HCT116 (cell line): ENCODE data around the gene FBLN7. TPM values are rescaled to one million over a fixed set of nuclear protein-coding genes. Genes with fewer than 3 reads are reported as not detected.

Experiments
- ATAC-seq: fragments of 200-7000 bp; cut with Tn5 transposase; 2 replicates; pipeline ENCODE4 v1.9.1; 2020; ENCODE audit warnings: mild to moderate bottlenecking, moderate library complexity
- BruUV-seq: library from RNA; stranded (reverse); fragments of 400-500 nt; replicated peaks from 2 replicates; lab custom pipeline; 2021; lab: Mats Ljungman, UMichigan
- CTCF ChIA-PET: fragments of 300-600 bp; sonication (Branson Sonifier 250); formaldehyde crosslinking; loops from one replicate; lab custom pipeline; 2021; ENCODE audit warnings: antibody characterized with exemption; lab: Charles Lee
- POLR2A ChIA-PET: fragments of 300-600, 350-600 bp; sonication (Branson Sonifier 250); formaldehyde crosslinking; loops from one replicate; lab custom pipeline; 2021; ENCODE audit warnings: antibody characterized with exemption; lab: Charles Lee
- RAD21 ChIA-PET, 2 experiments: fragments of 300-600 bp; sonication (Branson Sonifier 250); formaldehyde crosslinking; loops; one replicate each; lab custom pipeline; 2023; ENCODE audit warnings: low total read pairs in 2 of 2; ENCODE audit not compliant: uncharacterized antibody in 2 of 2, unreplicated experiment in 2 of 2, low non-redundant PET in 1 of 2; lab: Charles Lee
- DNase-seq: peaks from one replicate; pipeline ENCODE4 v3.0.0-alpha.2; 2010; ENCODE audit warnings: low read depth, low spot score
- H2AFZ ChIP-seq: fragments of 200-600 bp; shearing (Covaris generic), sonication (generic); 2 replicates; pipeline ENCODE4 v1.6.1; 2017; ENCODE audit warnings: low read depth, mixed run types, mixed read lengths, antibody characterized with exemption, low read length; ENCODE audit not compliant: poor library complexity, severe bottlenecking
- H3K27ac ChIP-seq: 2 replicates; pipeline ENCODE4 v1.5.1; 2012; ENCODE audit warnings: low read depth, low read length
- H3K27me3 ChIP-seq: fragments of 200-600 bp; sonication (generic); 2 replicates; pipeline ENCODE4 v1.6.1; 2016; ENCODE audit warnings: mixed run types, low read length, mixed read lengths; ENCODE audit not compliant: insufficient read depth
- H3K36me3 ChIP-seq, 2 experiments: fragments of 200-500 bp in 1 of 2; fragments of 200-600 bp in 1 of 2; sonication (Bioruptor generic) in 1 of 2; sonication (generic) in 1 of 2; 2 replicates each; pipeline versions ENCODE4 v1.5.1 to v1.6.1; 2014 to 2016; ENCODE audit warnings: low read length in 2 of 2, inconsistent platforms in 1 of 2, mixed read lengths in 1 of 2, mixed run types in 1 of 2; ENCODE audit not compliant: insufficient read depth in 2 of 2, control insufficient read depth in 1 of 2
- H3K4me1 ChIP-seq, 2 experiments: fragments of 200-600 bp in 1 of 2; sonication (generic) in 1 of 2; 2 replicates each; pipeline versions ENCODE4 v1.5.1 to v1.6.1; 2012 to 2017; ENCODE audit warnings: low read length in 2 of 2, inconsistent platforms in 1 of 2, mild to moderate bottlenecking in 1 of 2, mixed read lengths in 1 of 2, mixed run types in 1 of 2, moderate library complexity in 1 of 2; ENCODE audit not compliant: insufficient read depth in 2 of 2, control insufficient read depth in 1 of 2
- H3K4me2 ChIP-seq: fragments of 200-600 bp; sonication (generic); 2 replicates; pipeline ENCODE4 v1.6.1; 2017; ENCODE audit warnings: mixed run types, low read length, mixed read lengths
- H3K4me3 ChIP-seq, 2 experiments: fragments of 200-600 bp in 1 of 2; sonication (generic) in 1 of 2; replicated peaks in 1 of 2; 2 replicates each; pipeline ENCODE4 v1.5.1; 2011 to 2016; ENCODE audit warnings: low read length in 2 of 2, control low read depth in 1 of 2, low read depth in 1 of 2, mild to moderate bottlenecking in 1 of 2, mixed read lengths in 1 of 2, mixed run types in 1 of 2
- H3K79me2 ChIP-seq: fragments of 200-600 bp; sonication (generic); 2 replicates; pipeline ENCODE4 v1.6.1; 2017; ENCODE audit warnings: mild to moderate bottlenecking, mixed run types, low read length, moderate library complexity, mixed read lengths; ENCODE audit not compliant: insufficient read depth
- H3K9ac ChIP-seq: fragments of 200-600 bp; sonication (generic); 2 replicates; pipeline ENCODE4 v1.6.1; 2016; ENCODE audit warnings: low read length, mixed read lengths
- H3K9me2 ChIP-seq: fragments of 200-600 bp; sonication (generic), shearing (Covaris generic); 2 replicates; pipeline ENCODE4 v1.6.1; 2017; ENCODE audit warnings: mixed run types, mild to moderate bottlenecking, moderate library complexity; ENCODE audit not compliant: insufficient read depth
- H3K9me3 ChIP-seq, 2 experiments: fragments of 200-500 bp in 1 of 2; fragments of 200-600 bp in 1 of 2; sonication (Bioruptor generic) in 1 of 2; sonication (generic) in 1 of 2; 2 replicates each; pipeline ENCODE4 v1.6.1; 2014 to 2017; ENCODE audit warnings: low read length in 2 of 2, mixed read lengths in 2 of 2, inconsistent platforms in 1 of 2, low read depth in 1 of 2, mild to moderate bottlenecking in 1 of 2, mixed run types in 1 of 2, moderate library complexity in 1 of 2; ENCODE audit not compliant: control insufficient read depth in 1 of 2, insufficient read depth in 1 of 2
- H4K20me1 ChIP-seq: fragments of 200-600 bp; sonication (generic), shearing (Covaris generic); 2 replicates; pipeline ENCODE4 v1.6.1; 2017; ENCODE audit warnings: mixed run types, mild to moderate bottlenecking, moderate library complexity; ENCODE audit not compliant: insufficient read depth
- ATF3 ChIP-seq: IDR thresholded peaks from 2 replicates; pipeline ENCODE4 v1.6.1; 2012
- CBX3 ChIP-seq: IDR thresholded peaks from 2 replicates; pipeline ENCODE4 v1.6.1; 2012; ENCODE audit warnings: low read depth
- EGR1 ChIP-seq: IDR thresholded peaks from 2 replicates; pipeline ENCODE4 v1.6.1; 2012; ENCODE audit warnings: low read depth
- ELF1 ChIP-seq: IDR thresholded peaks from 2 replicates; pipeline ENCODE4 v1.6.1; 2012; ENCODE audit warnings: low read depth, borderline replicate concordance
- EZH2 ChIP-seq: fragments of 200-600 bp; sonication (generic); IDR thresholded peaks from 2 replicates; pipeline ENCODE4 v1.6.1; 2017; ENCODE audit warnings: antibody characterized with exemption, mixed run types
- EZH2phosphoT487 ChIP-seq: fragments of 200-600 bp; IDR thresholded peaks from 2 replicates; pipeline ENCODE4 v1.6.1; 2018; ENCODE audit warnings: antibody characterized with exemption, borderline replicate concordance
- MAX ChIP-seq: IDR thresholded peaks from 2 replicates; pipeline ENCODE4 v1.6.1; 2012
- POLR2A ChIP-seq: IDR thresholded peaks from 2 replicates; pipeline ENCODE4 v1.7.0; 2011; ENCODE audit warnings: borderline replicate concordance; ENCODE audit not compliant: insufficient read depth, insufficient read length; ENCODE audit errors: extremely low read depth
- REST ChIP-seq: IDR thresholded peaks from 2 replicates; pipeline ENCODE4 v1.6.1; 2012; ENCODE audit warnings: low read depth
- SIN3A ChIP-seq: IDR thresholded peaks from 2 replicates; pipeline ENCODE4 v1.6.1; 2012; ENCODE audit warnings: low read depth
- SRF ChIP-seq: IDR thresholded peaks from 2 replicates; pipeline ENCODE4 v1.6.1; 2012; ENCODE audit warnings: low read depth
- TCF7L2 ChIP-seq: IDR thresholded peaks from 2 replicates; pipeline ENCODE4 v1.7.0; 2011; ENCODE audit warnings: borderline replicate concordance, inconsistent platforms; ENCODE audit not compliant: insufficient read depth, insufficient read length; ENCODE audit errors: extremely low read depth
- ZFX ChIP-seq: fragments of 450-650 bp; IDR thresholded peaks from 2 replicates; pipeline ENCODE4 v1.6.1; 2017
- intact Hi-C: fragments of 100-400 bp; cut with micrococcal nuclease; formaldehyde crosslinking; loops from 2 replicates; pipeline ENCODE4 v1.10.0; 2022
- total RNA-seq: library from RNA; stranded (reverse); gene quantifications from one replicate; pipeline ENCODE4 v1.2.1, GENCODE V29; 2021; ENCODE audit not compliant: unreplicated experiment

Gene FBLN7
- total RNA-seq, 1 experiment from 2014 or later, result 0.34 TPM

GRCh38 chr2:112168422-112169124 lies 30.4 kb downstream of the FBLN7 start:
- ChIA-PET RAD21 (no interaction called here), POLR2A (no interaction called here), CTCF (no interaction called here)
- H3K27me3 ChIP-seq, result no peaks in the 10 kb centered on the region
- DNase-seq, result no peak
- intact Hi-C loops, result no loop called here
- ATAC-seq, result no peak
- H3K4me3 ChIP-seq, result no peak overlapping the region
- no peaks in the 10 kb centered on the region for H3K4me1 ChIP-seq
- TF ChIP-seq EGR1, result no peak
- no peak for TF ChIP-seq ZFX
- TF ChIP-seq EZH2, result no peak
- no peak for TF ChIP-seq SRF
- TF ChIP-seq TCF7L2, result no peak
- no peak for TF ChIP-seq REST
- no peak for TF ChIP-seq EZH2phosphoT487
- TF ChIP-seq MAX, result no peak
- TF ChIP-seq POLR2A, result no peak
- TF ChIP-seq SIN3A, result no peak
- no peak for TF ChIP-seq ELF1
- TF ChIP-seq CBX3, result no peak
- no peak for TF ChIP-seq ATF3
- BruUV-seq, result no TSS peak
- H3K9ac ChIP-seq, result no peak overlapping the region
- no peak overlapping the region for H3K4me2 ChIP-seq
- no peak overlapping the region for H2AFZ ChIP-seq
- H3K79me2 ChIP-seq, result no peaks in the 10 kb centered on the region
- H3K9me2 ChIP-seq, result no peaks in the 10 kb centered on the region
- H3K9me3 ChIP-seq, result no peaks in the 10 kb centered on the region
- no peaks in the 10 kb centered on the region for H4K20me1 ChIP-seq
- H3K27ac ChIP-seq, result no peak overlapping the region
- H3K36me3 ChIP-seq, result no peaks in the 10 kb centered on the region
